ENCODE data around the gene UBE2L3.
A peak's percentile ranks its signal among the peaks of the same experiment; 100 is the strongest.

UBE2L3 gene

GRCh38 chr22:21641789-21642583 is 74.5 kb downstream of the UBE2L3 start, which contains the start of gene SDF2L1 (continued):
- TF ChIP-seq HIC1 (tag by site-specific recombination; IDR thresholded peaks at IDR 0.05) (no peak), ZNF76 (tag by site-specific recombination; IDR thresholded peaks at IDR 0.05; ENCODE audit: borderline replicate concordance, low read depth) (0 out of 2 replicates have a peak, but pooled peaks have one; percentile 23), ZNF610 (tag by site-specific recombination; IDR thresholded peaks at IDR 0.05; ENCODE audit: borderline replicate concordance) (no peak), ZNF2 (tag by site-specific recombination; IDR thresholded peaks at IDR 0.05) (0 out of 2 replicates have a peak, but pooled peaks have one; percentile 5), ZNF132 (tag by site-specific recombination; IDR thresholded peaks at IDR 0.05; ENCODE audit: borderline replicate concordance) (no peak), ZNF239 (tag by site-specific recombination; IDR thresholded peaks at IDR 0.05) (no peak), KLF16 (tag by site-specific recombination; IDR thresholded peaks at IDR 0.05) (peak; percentile 47; the same call in 1 of the 2 replicates), ZNF426 (tag by site-specific recombination; IDR thresholded peaks at IDR 0.05) (no peak), KLF10 (tag by site-specific recombination; IDR thresholded peaks at IDR 0.05) (peak; percentile 25; the same call in 1 of the 2 replicates), ZBTB6 (tag by site-specific recombination; IDR thresholded peaks at IDR 0.05) (no peak; the same call in 1 of the 2 replicates), ZNF670 (tag by site-specific recombination; IDR thresholded peaks at IDR 0.05; ENCODE audit: low read depth) (no peak), BCL11A (tag by site-specific recombination; IDR thresholded peaks at IDR 0.05; ENCODE audit: low read depth) (peak; percentile 52; the same call in 1 of the 2 replicates), ZSCAN30 (tag by site-specific recombination; IDR thresholded peaks at IDR 0.05) (peak; percentile 37; the same call in 1 of the 2 replicates), MEIS1 (CRISPR knock-in tag; IDR thresholded peaks at IDR 0.05; ENCODE audit: borderline replicate concordance) (no peak), PBX3 (CRISPR knock-in tag; IDR thresholded peaks at IDR 0.05) (peak; percentile 19; the same call in 1 of the 2 replicates), ZNF26 (tag by site-specific recombination; IDR thresholded peaks at IDR 0.05) (no peak), ZBTB7A (tag by site-specific recombination; IDR thresholded peaks at IDR 0.05; ENCODE audit: low read depth) (peak; percentile 52; the same call in 1 of the 2 replicates), SP2 (tag by site-specific recombination; IDR thresholded peaks at IDR 0.05) (peak; percentile 99), YY1 (tag by site-specific recombination; IDR thresholded peaks at IDR 0.05) (peak; percentile 20; the same call in 1 of the 2 replicates), ZNF664 (tag by site-specific recombination; IDR thresholded peaks at IDR 0.05) (no peak), ZBTB21 (tag by site-specific recombination; IDR thresholded peaks at IDR 0.05) (0 out of 2 replicates have a peak, but pooled peaks have one; percentile 14), ZNF629 (tag by site-specific recombination; IDR thresholded peaks at IDR 0.05) (0 out of 2 replicates have a peak, but pooled peaks have one; percentile 13), ZNF133 (tag by site-specific recombination; IDR thresholded peaks at IDR 0.05) (no peak), SP3 (tag by site-specific recombination; IDR thresholded peaks at IDR 0.05) (peak; percentile 61), KLF17 (tag by site-specific recombination; IDR thresholded peaks at IDR 0.05) (0 out of 2 replicates have a peak, but pooled peaks have one; percentile 13)

All from HEK293 (cell line).